Peyer's patch (tissue), 4 donors: Measurements from ENCODE around the gene GREM1. TPM values are rescaled to one million over a fixed set of nuclear protein-coding genes. Genes with fewer than 3 reads are reported as not detected.

ENCODE experiments used
- DNase-seq, 3 donors: peaks; one replicate each; pipeline ENCODE4 v3.0.0-alpha.2; 2017 to 2019
- H3K27ac ChIP-seq, 4 donors: fragments of 200-600 bp; sonication (generic); one replicate each; pipeline ENCODE4 v1.5.1; 2016 to 2019
- H3K27me3 ChIP-seq, 2 donors: fragments of 200-600 bp; sonication (generic); one replicate each; pipeline ENCODE4 v1.5.1; 2019
- H3K36me3 ChIP-seq, 3 donors: fragments of 200-600 bp; sonication (generic); one replicate each; pipeline ENCODE4 v1.5.1; 2016 to 2019
- H3K4me1 ChIP-seq, 4 donors: fragments of 200-600 bp; sonication (generic); one replicate each; pipeline ENCODE4 v1.5.1; 2016 to 2019
- H3K4me3 ChIP-seq, 4 donors: fragments of 200-600 bp; sonication (generic); 1 replicate in 3 of 4; 2 replicates in 1 of 4; pipeline ENCODE4 v1.5.1; 2016 to 2019; ENCODE audit warnings: mild to moderate bottlenecking in 1 of 4
- H3K9me3 ChIP-seq, 4 donors: fragments of 200-600 bp; sonication (generic); one replicate each; pipeline ENCODE4 v1.5.1; 2016 to 2019; ENCODE audit warnings: mild to moderate bottlenecking in 1 of 4
- CTCF ChIP-seq, 6 experiments: fragments of 450-650 bp in 4 of 6; fragments of 200-600 bp in 2 of 6; sonication (generic) in 1 of 6; IDR thresholded peaks; one replicate each; pipeline ENCODE4 v1.5.1; 2017 to 2019; ENCODE audit warnings: antibody characterized with exemption in 6 of 6, mild to moderate bottlenecking in 3 of 6, moderate library complexity in 1 of 6
- POLR2A ChIP-seq, 2 donors: fragments of 450-650 bp; IDR thresholded peaks; one replicate each; pipeline ENCODE4 v1.5.1; 2017; ENCODE audit warnings: antibody characterized with exemption in 2 of 2, mild to moderate bottlenecking in 2 of 2, moderate library complexity in 2 of 2
- total RNA-seq, 4 donors: library from RNA; depleted of rRNA; stranded (reverse); fragments of >200 nt; gene quantifications; one replicate each; pipeline ENCODE4 v1.1.0, GENCODE V29; 2016

The GREM1 gene
- total RNA-seq, 4 donors from 2014 or later, result 3.0 to 13.3 (median 6.6) TPM

DNA sequence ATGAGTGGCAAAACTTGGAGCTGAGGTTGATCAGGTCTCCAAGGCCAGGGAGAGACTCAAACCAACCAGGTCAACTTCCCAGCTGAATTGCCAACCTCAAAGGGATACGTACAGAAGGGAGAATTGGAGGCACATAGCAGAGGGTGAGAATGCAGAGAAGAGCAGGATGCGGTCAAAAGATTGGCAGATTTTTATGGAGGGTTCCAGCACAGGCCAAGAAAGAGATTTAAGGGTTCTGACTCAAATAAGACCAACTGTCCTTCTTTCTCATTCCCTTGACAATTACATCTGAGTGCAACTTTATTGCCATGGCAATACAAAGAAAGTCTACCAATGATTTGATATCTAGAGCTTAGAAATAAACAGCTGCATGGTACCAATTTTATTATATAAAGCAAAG lies 43.1 kb upstream of the GREM1 start:
- TF ChIP-seq POLR2A (IDR thresholded peaks at IDR 0.05) (no peak), CTCF (IDR thresholded peaks at IDR 0.05) (no peak)
- Histone ChIP-seq H3K9me3 (no peaks in the 10 kb centered on the region), H3K36me3 (no peaks in the 10 kb centered on the region), H3K4me3 (no peak overlapping the region), H3K27ac (no peak overlapping the region), H3K27me3 (no peaks in the 10 kb centered on the region), H3K4me1 (no peaks in the 10 kb centered on the region)
- no peak for DNase-seq

- no peaks in the 10 kb centered on the region for H3K4me1 ChIP-seq
- H3K36me3 ChIP-seq, result no peaks in the 10 kb centered on the region
- no peak overlapping the region for H3K27ac ChIP-seq
- DNase-seq, result no peak
- TF ChIP-seq CTCF (IDR thresholded peaks at IDR 0.05) (no peak), POLR2A (IDR thresholded peaks at IDR 0.05) (no peak)
- no peaks in the 10 kb centered on the region for H3K9me3 ChIP-seq
- no peak overlapping the region for H3K4me3 ChIP-seq
- H3K27me3 ChIP-seq, result no peaks in the 10 kb centered on the region
Observed at GRCh38 chr15:32675466-32675865, 42.3 kb upstream of the GREM1 start.

DNA sequence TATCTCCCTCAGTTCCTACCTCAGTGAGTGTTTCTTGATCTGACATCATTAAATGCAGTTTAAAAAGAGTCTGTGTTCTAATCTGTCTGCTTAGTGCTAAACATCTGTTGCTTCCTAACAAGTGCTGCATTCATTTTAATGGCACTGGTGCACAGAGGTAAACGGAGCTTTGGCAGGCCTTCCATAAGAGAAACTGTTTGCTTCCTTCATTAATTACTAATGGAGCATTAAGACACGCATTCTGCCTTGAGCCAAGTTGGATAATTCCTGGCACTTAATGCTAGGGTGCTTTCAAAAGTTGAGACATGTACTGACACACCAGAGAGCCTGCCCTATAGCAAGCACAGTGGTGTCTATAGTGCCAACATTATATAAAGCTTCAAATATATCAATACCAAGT lies 41.6 kb upstream of the GREM1 start:
- Histone ChIP-seq H3K36me3 (no peaks in the 10 kb centered on the region), H3K4me3 (no peak overlapping the region), H3K9me3 (no peaks in the 10 kb centered on the region), H3K27me3 (no peaks in the 10 kb centered on the region), H3K27ac (no peak overlapping the region), H3K4me1 (no peaks in the 10 kb centered on the region)
- TF ChIP-seq CTCF (IDR thresholded peaks at IDR 0.05) (no peak), POLR2A (IDR thresholded peaks at IDR 0.05) (no peak)
- no peak for DNase-seq

DNA sequence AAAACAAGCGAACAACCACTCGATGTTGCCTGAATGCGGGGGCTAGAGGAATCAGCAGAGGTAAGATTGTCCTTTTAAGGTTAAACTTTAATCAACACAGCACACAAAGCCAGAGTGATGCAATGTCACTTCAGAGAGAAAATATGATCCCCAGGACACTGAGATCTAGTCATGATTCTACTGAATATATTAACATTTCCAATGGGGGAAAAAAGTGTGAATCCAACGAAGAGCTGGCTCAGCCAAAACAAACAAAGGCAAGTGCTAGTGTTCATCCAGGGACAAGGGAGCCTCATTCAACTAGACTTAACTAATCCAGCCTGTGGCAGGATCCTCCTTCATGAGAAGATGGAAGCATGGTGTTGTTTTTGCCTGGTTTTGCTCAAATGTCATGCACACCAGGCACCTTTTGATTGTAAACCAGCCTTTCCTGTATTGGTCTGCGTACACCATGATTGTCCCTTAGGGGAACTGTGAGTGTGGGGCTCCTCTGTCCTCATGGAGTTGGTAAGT lies 40.5 kb upstream of the GREM1 start:
- Histone ChIP-seq H3K27ac (no peak overlapping the region), H3K36me3 (no peaks in the 10 kb centered on the region)
- no peak for DNase-seq

GRCh38 chr15:32679298-32679690 lies 38.5 kb upstream of the GREM1 start:
- H3K27me3 ChIP-seq, result no peaks in the 10 kb centered on the region
- TF ChIP-seq POLR2A (IDR thresholded peaks at IDR 0.05), result no peak
- no peak for TF ChIP-seq CTCF (IDR thresholded peaks at IDR 0.05)
- no peaks in the 10 kb centered on the region for H3K4me1 ChIP-seq
- H3K4me3 ChIP-seq, result no peak overlapping the region
- no peak for DNase-seq
- no peaks in the 10 kb centered on the region for H3K9me3 ChIP-seq
- no peak overlapping the region for H3K27ac ChIP-seq
- H3K36me3 ChIP-seq, result no peaks in the 10 kb centered on the region

More for the DNA sequence above, 40.5 kb upstream of the GREM1 start:
- H3K9me3 ChIP-seq, result no peaks in the 10 kb centered on the region
- H3K4me3 ChIP-seq, result no peak overlapping the region
- TF ChIP-seq CTCF (IDR thresholded peaks at IDR 0.05), result no peak
- TF ChIP-seq POLR2A (IDR thresholded peaks at IDR 0.05), result no peak
- H3K4me1 ChIP-seq, result no peaks in the 10 kb centered on the region
- no peaks in the 10 kb centered on the region for H3K27me3 ChIP-seq

DNA sequence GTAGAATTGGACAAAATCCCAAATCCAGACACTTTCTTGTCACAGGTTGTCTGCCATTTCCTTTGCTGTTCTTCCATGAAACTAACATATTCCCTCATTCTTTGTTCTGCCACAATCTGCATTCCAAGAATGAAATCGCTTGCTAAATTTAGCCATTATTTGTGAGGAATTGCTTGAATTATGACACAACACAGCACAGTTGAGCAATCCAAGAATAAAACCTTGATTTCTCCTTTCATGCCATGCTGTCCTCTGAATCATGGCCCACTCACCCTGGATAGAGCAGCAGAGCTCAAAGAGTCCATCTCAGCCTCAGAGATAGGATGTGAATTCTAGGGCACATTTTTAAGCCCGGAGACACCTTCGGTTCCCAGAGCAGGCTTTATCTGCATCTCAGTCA lies 35.2 kb upstream of the GREM1 start:
- no peak for TF ChIP-seq POLR2A (IDR thresholded peaks at IDR 0.05)
- Histone ChIP-seq H3K4me1 (no peaks in the 10 kb centered on the region), H3K9me3 (no peaks in the 10 kb centered on the region), H3K36me3 (no peaks in the 10 kb centered on the region), H3K27me3 (no peaks in the 10 kb centered on the region), H3K27ac (no peak overlapping the region), H3K4me3 (no peak overlapping the region)
- DNase-seq, result no peak
